Measurements from ENCODE around the gene TOM1. TPM values are rescaled to one million over a fixed set of nuclear protein-coding genes. Genes with fewer than 3 reads are reported as not detected.

The TOM1 gene
- total and polyA plus RNA-seq, 2 donors (not counting 1 experiment from before 2014, with no cell fraction given), result 25.3 to 53.2 TPM

- no peak for TF ChIP-seq EZH2 (IDR thresholded peaks at IDR 0.05; ENCODE audit: borderline replicate concordance, insufficient read depth, low read depth, low read length, poor library complexity, severe bottlenecking)
- Mint-ChIP-seq H3K4me1 (no peaks in the 10 kb centered on the region), H3K27ac (no peak overlapping the region), H3K4me3 (no peak overlapping the region), H3K27me3 (no peaks in the 10 kb centered on the region), H3K9me3 (ENCODE audit: insufficient read depth) (no peaks in the 10 kb centered on the region)
- no peaks in the 10 kb centered on the region for H4K20me1 ChIP-seq (ENCODE audit: control insufficient read depth, insufficient read depth, low read length, poor library complexity, severe bottlenecking)
- H3K79me2 ChIP-seq (ENCODE audit: control insufficient read depth, insufficient read depth, low read length), result peaks cover 14% of the 10 kb centered on the region
- no peak overlapping the region for H3K9ac ChIP-seq (ENCODE audit: low read length)
- H3K27me3 ChIP-seq (replicated peaks in 1 of 4; ENCODE audit: control extremely low read depth in 1 of 4, control insufficient read depth in 3 of 4, insufficient read depth in 4 of 4, low read length in 3 of 4), result no peaks in the 10 kb centered on the region
- ChIA-PET CTCF (no interaction called here), POLR2A (no interaction called here)
- no peaks in the 10 kb centered on the region for H3K4me1 ChIP-seq (ENCODE audit: control insufficient read depth in 2 of 2, insufficient read depth in 2 of 2, low read length in 2 of 2)
- no peak overlapping the region for H2AFZ ChIP-seq (ENCODE audit: insufficient read depth, low read depth, low read length, poor library complexity, severe bottlenecking)
- no peak overlapping the region for H3K4me3 ChIP-seq (ENCODE audit: control extremely low read depth in 1 of 5, extremely low read depth in 1 of 5, insufficient read depth in 1 of 5, low read depth in 2 of 5, low read length in 4 of 5)
- H3K36me3 ChIP-seq (replicated peaks in 1 of 2; ENCODE audit: control extremely low read depth in 1 of 2, control insufficient read depth in 1 of 2, extremely low read depth in 1 of 2, insufficient read depth in 2 of 2, low read length in 1 of 2), result peaks cover 24 to 47% of the 10 kb centered on the region in 2 experiments
- DNase-seq (no peak), ATAC-seq (ENCODE audit: low read depth) (no peak)
- 100% methylated on average over 3 of the region's 3 CpGs for WGBS (ENCODE audit: insufficient coverage)
- H3K4me2 ChIP-seq (replicated peaks; ENCODE audit: low read depth, low read length, poor library complexity, severe bottlenecking), result no peak overlapping the region
- H3K9me3 ChIP-seq (ENCODE audit: control extremely low read depth in 1 of 3, control insufficient read depth in 2 of 3, insufficient read depth in 1 of 3, low read length in 2 of 3), result no peaks in the 10 kb centered on the region
- intact Hi-C loops (cut with micrococcal nuclease), result no loop called here
- no peak overlapping the region for H3K27ac ChIP-seq (ENCODE audit: low read length in 2 of 2)
These were observed 30.1 kb upstream of the TOM1 start for GRCh38 chr22:35269630-35270029.

- H3K4me1 Mint-ChIP-seq, result no peaks in the 10 kb centered on the region
- H3K36me3 ChIP-seq (replicated peaks in 1 of 2; ENCODE audit: control extremely low read depth in 1 of 2, control insufficient read depth in 1 of 2, extremely low read depth in 1 of 2, insufficient read depth in 2 of 2, low read length in 1 of 2), result peaks cover 13 to 17% of the 10 kb centered on the region in 2 experiments
- ChIA-PET CTCF (no interaction called here), POLR2A (no interaction called here)
- 98% methylated on average over 5 of the region's 8 CpGs for WGBS (ENCODE audit: insufficient coverage)
- H3K27me3 ChIP-seq (replicated peaks in 1 of 4; ENCODE audit: control extremely low read depth in 1 of 4, control insufficient read depth in 3 of 4, insufficient read depth in 4 of 4, low read length in 3 of 4), result no peaks in the 10 kb centered on the region
- H3K27ac Mint-ChIP-seq, result no peak overlapping the region
- H3K4me3 Mint-ChIP-seq, result no peak overlapping the region
- ATAC-seq (ENCODE audit: low read depth), result no peak
- no peak for DNase-seq
- no peaks in the 10 kb centered on the region for H4K20me1 ChIP-seq (ENCODE audit: control insufficient read depth, insufficient read depth, low read length, poor library complexity, severe bottlenecking)
- no peaks in the 10 kb centered on the region for H3K4me1 ChIP-seq (ENCODE audit: control insufficient read depth in 2 of 2, insufficient read depth in 2 of 2, low read length in 2 of 2)
- H3K4me3 ChIP-seq (ENCODE audit: control extremely low read depth in 1 of 5, extremely low read depth in 1 of 5, insufficient read depth in 1 of 5, low read depth in 2 of 5, low read length in 4 of 5), result no peak overlapping the region
- no peak overlapping the region for H2AFZ ChIP-seq (ENCODE audit: insufficient read depth, low read depth, low read length, poor library complexity, severe bottlenecking)
- no peaks in the 10 kb centered on the region for H3K27me3 Mint-ChIP-seq
- no peak overlapping the region for H3K27ac ChIP-seq (ENCODE audit: low read length in 2 of 2)
- peaks cover under 1% of the 10 kb centered on the region for H3K79me2 ChIP-seq (ENCODE audit: control insufficient read depth, insufficient read depth, low read length)
- H3K4me2 ChIP-seq (replicated peaks; ENCODE audit: low read depth, low read length, poor library complexity, severe bottlenecking), result no peak overlapping the region
- TF ChIP-seq EZH2 (IDR thresholded peaks at IDR 0.05; ENCODE audit: borderline replicate concordance, insufficient read depth, low read depth, low read length, poor library complexity, severe bottlenecking), result no peak
- no peak for TF ChIP-seq CTCF (IDR thresholded peaks at IDR 0.05)
- H3K9me3 Mint-ChIP-seq (ENCODE audit: insufficient read depth), result no peaks in the 10 kb centered on the region
- H3K9me3 ChIP-seq (ENCODE audit: control extremely low read depth in 1 of 3, control insufficient read depth in 2 of 3, insufficient read depth in 1 of 3, low read length in 2 of 3), result no peaks in the 10 kb centered on the region
- intact Hi-C loops (cut with micrococcal nuclease), result no loop called here
- H3K9ac ChIP-seq (ENCODE audit: low read length), result no peak overlapping the region
These were observed 25.4 kb upstream of the TOM1 start for GRCh38 chr22:35274154-35274871.

Measured in B cell (primary cell).